Muscle layer of duodenum (tissue), 2 donors: Measurements from ENCODE around the gene CBLC.
"Not testable (repeated sequence)": the region's sequence is repeated elsewhere in the genome, so short reads cannot be mapped to it uniquely, and the experiment has no call there.

Experiments used
- H3K27ac ChIP-seq: one replicate; pipeline ENCODE4 v1.7.0; 2013; ENCODE audit warnings: mild to moderate bottlenecking, low read length
- H3K27me3 ChIP-seq: one replicate; pipeline ENCODE4 v1.7.0; 2013; ENCODE audit warnings: low read depth, mild to moderate bottlenecking, control low read depth, low read length
- H3K36me3 ChIP-seq, 2 donors: one replicate each; pipeline ENCODE4 v1.7.0; 2013; ENCODE audit warnings: low read length in 2 of 2, control low read depth in 1 of 2, mild to moderate bottlenecking in 1 of 2; ENCODE audit not compliant: insufficient read depth in 2 of 2, control insufficient read depth in 1 of 2
- H3K4me1 ChIP-seq, 2 donors: one replicate each; pipeline ENCODE4 v1.7.0; 2013; ENCODE audit warnings: low read length in 2 of 2, mild to moderate bottlenecking in 2 of 2, control low read depth in 1 of 2, moderate library complexity in 1 of 2; ENCODE audit not compliant: insufficient read depth in 2 of 2, control insufficient read depth in 1 of 2
- H3K4me3 ChIP-seq, 2 donors: one replicate each; pipeline ENCODE4 v1.7.0; 2013; ENCODE audit warnings: low read length in 2 of 2, low read depth in 1 of 2, mild to moderate bottlenecking in 1 of 2
- H3K9me3 ChIP-seq, 2 donors: one replicate each; pipeline ENCODE4 v1.7.0; 2013; ENCODE audit warnings: low read length in 2 of 2, control low read depth in 1 of 2, mild to moderate bottlenecking in 1 of 2; ENCODE audit not compliant: control insufficient read depth in 1 of 2
- donor health status: healthy.

Gene CBLC

GRCh38 chr19:44770550-44771257 lies 7.0 kb upstream of the CBLC start:
- Histone ChIP-seq H3K27me3 (no peaks in the 10 kb centered on the region), H3K36me3 (no peaks in the 10 kb centered on the region), H3K27ac (no peak overlapping the region), H3K4me1 (no peaks in the 10 kb centered on the region), H3K4me3 (no peak overlapping the region), H3K9me3 (no peaks in the 10 kb centered on the region)

- not testable (repeated sequence) for H3K4me3 ChIP-seq, H3K27ac ChIP-seq, H3K36me3 ChIP-seq, H3K4me1 ChIP-seq, H3K9me3 ChIP-seq, H3K27me3 ChIP-seq
These were observed 5.5 kb upstream of the CBLC start for GRCh38 chr19:44772144-44772543.

GRCh38 chr19:44772959-44773358 lies 4.7 kb upstream of the CBLC start:
- Histone ChIP-seq H3K4me1 (peaks cover 0 to 3% of the 10 kb centered on the region in 2 donors), H3K9me3 (no peaks in the 10 kb centered on the region), H3K4me3 (no peak overlapping the region), H3K27ac (no peak overlapping the region), H3K36me3 (no peaks in the 10 kb centered on the region), H3K27me3 (no peaks in the 10 kb centered on the region)

- no peaks in the 10 kb centered on the region for H3K36me3 ChIP-seq
- no peak overlapping the region for H3K4me3 ChIP-seq
- no peaks in the 10 kb centered on the region for H3K9me3 ChIP-seq
- H3K27ac ChIP-seq: no peak overlapping the region
- H3K4me1 ChIP-seq: peaks cover 0 to 5% of the 10 kb centered on the region in 2 donors
- no peaks in the 10 kb centered on the region for H3K27me3 ChIP-seq
These were observed 1.9 kb upstream of the CBLC start for GRCh38 chr19:44775676-44776240.

- no peaks in the 10 kb centered on the region for H3K9me3 ChIP-seq
- H3K27me3 ChIP-seq: no peaks in the 10 kb centered on the region
- no peaks in the 10 kb centered on the region for H3K36me3 ChIP-seq
- no peak overlapping the region for H3K4me3 ChIP-seq
- H3K27ac ChIP-seq: peak overlapping the region; percentile 81
- peaks cover 0 to 5% of the 10 kb centered on the region in 2 donors for H3K4me1 ChIP-seq
These were observed 1.1 kb upstream of the CBLC start for GRCh38 chr19:44776402-44777096.

GRCh38 chr19:44779150-44779549 lies 1.5 kb downstream of the CBLC start:
- H3K36me3 ChIP-seq: no peaks in the 10 kb centered on the region
- H3K27ac ChIP-seq: peak overlapping the region; percentile 31
- H3K4me3 ChIP-seq: peak overlapping the region in 1 of 2 donors; percentile 3
- H3K4me1 ChIP-seq: peaks cover 0 to 5% of the 10 kb centered on the region in 2 donors
- no peaks in the 10 kb centered on the region for H3K9me3 ChIP-seq
- no peaks in the 10 kb centered on the region for H3K27me3 ChIP-seq

GRCh38 chr19:44781694-44782093 lies 4.0 kb downstream of the CBLC start:
- not testable (repeated sequence) for H3K4me1 ChIP-seq, H3K27ac ChIP-seq, H3K36me3 ChIP-seq, H3K4me3 ChIP-seq, H3K9me3 ChIP-seq, H3K27me3 ChIP-seq

GRCh38 chr19:44782729-44783128 lies 5.0 kb downstream of the CBLC start:
- Histone ChIP-seq H3K36me3 (no peaks in the 10 kb centered on the region), H3K27me3 (no peaks in the 10 kb centered on the region), H3K9me3 (no peaks in the 10 kb centered on the region), H3K4me3 (no peak overlapping the region), H3K4me1 (peaks cover 0 to 8% of the 10 kb centered on the region in 2 donors), H3K27ac (no peak overlapping the region)

GRCh38 chr19:44783545-44783944 lies 5.9 kb downstream of the CBLC start:
- Histone ChIP-seq H3K4me3 (no peak overlapping the region), H3K27ac (no peak overlapping the region), H3K27me3 (no peaks in the 10 kb centered on the region), H3K9me3 (no peaks in the 10 kb centered on the region), H3K4me1 (peaks cover 0 to 4% of the 10 kb centered on the region in 2 donors), H3K36me3 (no peaks in the 10 kb centered on the region)

- Histone ChIP-seq H3K9me3 (no peaks in the 10 kb centered on the region), H3K27ac (no peak overlapping the region), H3K27me3 (no peaks in the 10 kb centered on the region), H3K4me3 (no peak overlapping the region), H3K4me1 (peaks cover 0 to 4% of the 10 kb centered on the region in 2 donors), H3K36me3 (no peaks in the 10 kb centered on the region)
These were observed 7.6 kb downstream of the CBLC start for GRCh38 chr19:44785271-44785670.

- Histone ChIP-seq H3K36me3 (no peaks in the 10 kb centered on the region), H3K27ac (no peak overlapping the region), H3K4me3 (no peak overlapping the region), H3K27me3 (no peaks in the 10 kb centered on the region), H3K9me3 (no peaks in the 10 kb centered on the region), H3K4me1 (peaks cover 0 to 4% of the 10 kb centered on the region in 2 donors)
These were observed 8.3 kb downstream of the CBLC start for GRCh38 chr19:44785993-44786392.
